Hematopoietic multipotent progenitor cell treated with erythropoietin and hydrocortisone succinate and interleukin-3 and kit ligand, for 15 days (in vitro differentiated cells): ENCODE results near the gene RAVER1.

Source experiments
- DNase-seq: peaks from one replicate; pipeline ENCODE4 v3.0.0-alpha.2; 2015; ENCODE audit warnings: low spot score

Gene RAVER1

GRCh38 chr19:10269333-10270179, 63.8 kb downstream of the RAVER1 start:
- DNase-seq, result peak; percentile 84

DNA sequence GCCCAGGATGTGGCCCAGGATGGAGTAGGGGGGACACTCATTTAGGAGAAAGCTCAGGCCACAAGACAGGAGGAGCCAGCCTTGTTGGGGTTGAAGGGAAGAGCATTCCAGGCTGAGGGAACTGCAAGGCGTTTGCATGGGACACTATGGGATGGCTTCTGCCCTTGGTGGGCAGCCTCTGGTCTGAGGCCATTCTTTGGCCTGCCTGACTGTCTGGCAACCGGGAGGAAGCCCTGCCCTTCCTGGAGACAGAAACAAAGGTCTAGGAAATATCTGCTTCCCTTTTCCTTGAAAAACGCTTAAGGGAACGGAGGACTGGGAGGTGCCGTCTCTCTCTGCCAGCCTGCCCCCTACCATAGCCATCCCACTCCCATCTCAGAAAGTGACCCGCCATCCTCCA, 65.3 kb downstream of the RAVER1 start:
- DNase-seq, result no peak

DNA sequence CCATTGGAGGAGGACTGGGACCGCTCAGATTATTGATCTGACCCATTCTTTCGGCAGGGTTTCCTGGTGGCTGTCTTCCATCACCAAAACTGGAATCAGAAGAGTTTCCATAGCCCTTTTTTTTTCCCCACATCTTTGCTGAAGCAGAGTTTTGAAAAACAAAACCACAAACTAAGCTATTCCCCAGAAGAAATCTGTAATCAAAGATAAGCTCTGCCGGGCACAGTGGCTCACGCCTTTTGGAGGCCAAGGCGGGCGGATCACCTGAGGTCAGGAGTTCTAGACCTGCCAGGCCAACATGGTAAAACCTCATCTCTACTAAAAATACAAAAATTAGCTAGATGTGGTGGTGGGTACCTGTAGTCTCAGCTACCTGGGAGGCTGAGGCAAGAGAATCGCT, 66.6 kb downstream of the RAVER1 start:
- DNase-seq, result no peak
